ENCODE results near the gene CDIPT.
A peak's percentile ranks its signal among the peaks of the same experiment; 100 is the strongest.

Gene CDIPT

GRCh38 chr16:29811170-29811895, 51.7 kb downstream of the CDIPT start:
- peak; percentile 84 for DNase-seq (ENCODE audit: low read depth, low spot score)

- no peak for DNase-seq (ENCODE audit: low read depth, low spot score)
Measured at GRCh38 chr16:29810699-29811169, 52.3 kb downstream of the CDIPT start.

GRCh38 chr16:29809850-29810698, 53.0 kb downstream of the CDIPT start:
- no peak for DNase-seq (ENCODE audit: low read depth, low spot score)

GRCh38 chr16:29809031-29809747, 53.8 kb downstream of the CDIPT start:
- no peak for DNase-seq (ENCODE audit: low read depth, low spot score)

All from brain pericyte (primary cell).